Cortex of kidney (tissue), 1 donor: ENCODE results near the gene GOLGA3.
"Not testable (repeated sequence)": the region's sequence is repeated elsewhere in the genome, so short reads cannot be mapped to it uniquely, and the experiment has no call there.

Experiments used
- DNase-seq: peaks from one replicate; lab custom pipeline; 2025; lab: John Stamatoyannopoulos, UW

Gene GOLGA3

DNA sequence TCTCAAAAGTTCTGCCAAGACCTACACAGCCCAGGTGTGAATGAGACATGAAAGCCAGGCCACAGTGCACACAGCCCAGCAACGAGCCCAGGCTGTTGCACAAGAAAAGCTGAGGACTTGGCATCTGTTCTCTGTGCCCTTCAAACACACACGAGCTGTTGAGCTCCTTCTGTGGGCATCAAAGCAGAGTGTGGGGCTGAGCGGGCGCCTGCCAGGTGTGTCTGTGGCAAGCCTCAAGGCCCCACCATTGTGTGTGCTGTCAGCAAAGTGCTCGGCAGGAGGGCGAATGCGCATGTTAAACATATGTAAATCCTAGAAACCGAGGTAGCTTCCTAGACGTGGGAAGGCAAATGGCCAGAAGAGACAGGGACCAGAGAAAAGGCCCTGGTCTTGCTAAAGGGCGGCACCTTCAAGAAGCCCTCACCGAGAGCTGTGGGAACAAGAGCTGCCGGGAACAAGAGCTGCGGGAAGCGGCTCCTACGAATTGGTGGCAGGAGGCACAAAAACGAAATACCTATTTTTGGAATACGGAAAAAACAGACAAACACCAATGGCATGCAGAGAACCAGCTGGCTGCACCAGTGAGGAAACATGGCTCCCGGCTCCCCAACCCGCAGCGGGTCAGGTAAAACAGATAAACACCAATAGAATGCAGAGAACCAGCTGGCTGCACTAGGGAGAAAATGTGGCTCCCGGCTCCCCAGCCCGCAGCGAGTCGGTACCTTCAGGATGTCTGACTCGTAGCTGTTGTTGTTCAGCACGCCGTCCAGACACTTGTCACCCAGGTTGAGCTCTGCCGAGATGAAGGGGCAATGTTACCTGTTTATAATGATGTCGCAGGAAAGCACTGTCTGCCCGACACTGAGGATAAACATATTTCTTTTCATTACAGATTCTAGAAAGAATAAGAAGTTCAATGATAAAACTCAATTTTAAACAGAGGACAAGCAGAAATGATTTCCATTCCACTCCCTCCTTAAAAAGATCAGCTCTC lies 19.0 kb upstream of the GOLGA3 start:
- DNase-seq, result no peak

DNA sequence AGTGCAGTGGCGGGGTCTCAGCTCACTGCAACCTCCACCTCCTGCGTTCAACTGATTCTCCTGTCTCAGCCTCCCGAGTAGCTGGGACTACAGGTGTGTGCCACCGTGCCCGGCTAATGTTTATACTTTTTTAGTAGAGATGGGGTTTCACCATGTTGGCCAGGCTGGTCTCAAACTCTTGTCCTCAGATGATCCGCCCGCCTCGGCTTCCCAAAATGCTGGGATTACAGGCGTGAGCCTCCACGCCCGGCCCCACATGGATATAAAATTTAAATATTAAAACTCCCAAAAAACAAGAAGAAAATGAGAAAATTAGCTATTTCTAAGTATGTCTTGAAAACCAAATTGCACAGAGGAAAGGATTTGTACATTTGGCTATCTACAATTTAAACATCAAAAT lies 16.0 kb upstream of the GOLGA3 start:
- DNase-seq, result not testable (repeated sequence)

GRCh38 chr12:132842449-132843045 lies 13.9 kb upstream of the GOLGA3 start:
- DNase-seq, result no peak

DNA sequence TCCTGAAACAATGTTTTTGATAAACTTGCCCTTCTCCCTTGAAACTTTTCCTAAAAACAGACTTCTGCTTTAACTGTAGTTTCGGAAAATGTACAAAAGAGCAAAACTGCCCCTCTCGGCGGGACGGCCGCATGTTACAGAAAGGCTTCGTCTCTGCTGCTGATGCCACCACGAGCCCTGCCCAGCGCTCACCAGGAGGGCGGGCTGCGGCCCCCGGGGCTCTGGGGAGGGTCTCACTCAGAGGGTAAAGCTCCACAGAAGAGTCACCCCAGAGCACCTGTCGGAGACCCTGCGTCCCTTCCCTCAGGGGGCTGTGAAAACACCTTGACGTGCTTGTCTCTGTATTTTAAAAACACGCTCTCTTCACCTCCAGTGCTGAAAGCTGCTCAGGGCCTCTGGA lies 12.5 kb upstream of the GOLGA3 start:
- DNase-seq, result no peak

DNA sequence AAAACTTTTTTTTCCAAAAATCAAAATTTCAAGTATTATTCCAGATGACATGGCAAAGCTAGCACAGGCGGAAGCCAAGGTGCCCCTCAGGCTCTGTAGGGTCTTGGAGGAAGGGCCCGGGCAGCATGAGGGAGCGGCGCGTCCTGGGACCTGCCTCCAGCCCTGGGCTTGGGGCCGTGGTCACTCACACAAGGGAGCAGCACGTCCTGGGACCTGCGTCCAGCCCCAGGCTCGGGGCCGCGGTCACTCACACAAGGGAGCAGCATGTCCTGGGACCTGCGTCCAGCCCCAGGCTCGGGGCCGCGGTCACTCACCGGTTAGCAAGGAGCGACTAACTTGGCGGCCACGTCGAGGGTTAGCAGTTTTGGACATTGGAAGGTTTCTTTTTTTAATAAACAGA lies 11.9 kb upstream of the GOLGA3 start:
- no peak for DNase-seq

DNA sequence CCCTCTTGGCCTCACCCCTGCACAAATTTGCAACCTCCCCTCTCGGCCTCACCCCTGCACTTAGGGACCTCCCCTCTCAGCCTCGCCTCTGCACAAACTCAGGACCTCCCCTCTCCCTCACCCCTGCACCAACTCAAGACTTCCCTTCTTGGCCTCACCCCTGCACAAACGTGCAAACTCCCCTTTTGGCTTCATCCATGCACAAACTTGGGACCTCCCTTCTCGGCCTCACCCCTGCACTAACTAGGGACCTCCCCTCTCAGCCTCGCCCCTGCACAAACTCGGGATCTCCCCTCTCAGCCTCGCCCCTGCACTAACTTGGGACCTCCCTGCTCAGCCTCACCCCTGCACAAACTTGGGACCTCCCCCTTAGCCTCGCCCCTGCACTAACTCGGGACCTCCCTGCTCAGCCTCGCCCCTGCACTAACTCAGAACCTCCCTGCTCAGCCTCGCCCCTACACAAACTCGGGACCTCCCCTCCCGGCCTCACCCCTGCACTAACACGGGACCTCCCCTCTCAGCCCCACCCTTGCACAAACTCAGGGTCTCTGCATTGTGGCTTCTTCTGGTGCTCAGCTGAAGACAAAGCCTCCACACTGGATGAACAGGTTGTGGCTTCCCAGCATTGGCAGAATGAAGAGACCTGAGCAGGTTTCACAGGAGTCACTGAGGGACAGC lies 11.0 kb upstream of the GOLGA3 start:
- no peak for DNase-seq

GRCh38 chr12:132838410-132839080 lies 9.9 kb upstream of the GOLGA3 start:
- no peak for DNase-seq

- no peak for DNase-seq
These were observed 9.2 kb upstream of the GOLGA3 start for GRCh38 chr12:132837693-132838409.

DNA sequence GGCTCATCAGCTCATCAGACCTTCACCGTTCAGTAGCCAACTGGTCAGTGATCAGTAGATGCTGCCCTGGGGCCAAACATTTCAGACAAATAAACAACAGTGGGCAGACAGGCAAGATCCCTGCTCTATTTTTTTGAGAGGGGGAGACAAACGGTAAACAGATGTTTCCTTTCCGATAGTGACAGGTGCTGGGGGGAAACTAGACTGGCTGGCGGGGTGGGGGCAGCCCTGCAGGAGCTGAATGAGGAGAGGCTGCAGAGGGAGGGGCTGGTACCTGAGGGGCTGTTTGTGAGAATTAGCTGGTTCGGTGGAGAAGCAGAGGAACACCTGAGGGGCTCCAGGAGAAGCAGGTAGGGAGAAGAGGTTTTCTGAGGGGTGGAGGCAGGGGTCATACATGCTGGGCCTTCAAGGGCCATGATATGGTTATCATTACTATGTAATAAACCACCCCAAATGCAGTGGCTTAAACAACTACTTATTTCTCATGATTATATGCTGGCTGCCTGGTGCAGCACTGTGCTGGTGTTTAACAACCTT lies 8.2 kb upstream of the GOLGA3 start:
- DNase-seq, result no peak

- DNase-seq, result not testable (repeated sequence)
These were observed 7.6 kb upstream of the GOLGA3 start for GRCh38 chr12:132836230-132836629.

- DNase-seq, result no peak
These were observed 6.7 kb upstream of the GOLGA3 start for GRCh38 chr12:132835076-132836025.

GRCh38 chr12:132834181-132834711 lies 5.6 kb upstream of the GOLGA3 start:
- DNase-seq, result no peak

DNA sequence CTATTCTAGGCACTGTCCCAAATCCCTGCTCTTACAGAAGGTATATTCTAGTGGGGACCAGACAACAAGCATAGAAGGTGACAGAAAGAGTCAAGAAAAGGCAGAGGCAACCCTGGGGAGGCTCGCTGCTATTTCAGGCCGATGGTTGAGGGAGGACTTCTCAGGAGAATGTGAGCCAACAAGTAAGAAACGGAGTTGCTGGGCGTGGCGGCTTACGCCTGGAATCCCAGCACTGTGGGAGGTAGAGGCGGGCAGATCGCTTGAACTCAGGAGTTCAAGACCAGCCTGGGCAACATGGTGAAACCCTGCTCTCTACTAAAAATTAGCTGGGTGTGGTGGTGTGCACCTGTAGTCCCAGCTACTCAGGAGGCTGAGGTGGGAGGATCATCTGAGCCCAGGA lies 4.7 kb upstream of the GOLGA3 start:
- no peak for DNase-seq

GRCh38 chr12:132831771-132832170 lies 3.1 kb upstream of the GOLGA3 start:
- DNase-seq, result no peak

DNA sequence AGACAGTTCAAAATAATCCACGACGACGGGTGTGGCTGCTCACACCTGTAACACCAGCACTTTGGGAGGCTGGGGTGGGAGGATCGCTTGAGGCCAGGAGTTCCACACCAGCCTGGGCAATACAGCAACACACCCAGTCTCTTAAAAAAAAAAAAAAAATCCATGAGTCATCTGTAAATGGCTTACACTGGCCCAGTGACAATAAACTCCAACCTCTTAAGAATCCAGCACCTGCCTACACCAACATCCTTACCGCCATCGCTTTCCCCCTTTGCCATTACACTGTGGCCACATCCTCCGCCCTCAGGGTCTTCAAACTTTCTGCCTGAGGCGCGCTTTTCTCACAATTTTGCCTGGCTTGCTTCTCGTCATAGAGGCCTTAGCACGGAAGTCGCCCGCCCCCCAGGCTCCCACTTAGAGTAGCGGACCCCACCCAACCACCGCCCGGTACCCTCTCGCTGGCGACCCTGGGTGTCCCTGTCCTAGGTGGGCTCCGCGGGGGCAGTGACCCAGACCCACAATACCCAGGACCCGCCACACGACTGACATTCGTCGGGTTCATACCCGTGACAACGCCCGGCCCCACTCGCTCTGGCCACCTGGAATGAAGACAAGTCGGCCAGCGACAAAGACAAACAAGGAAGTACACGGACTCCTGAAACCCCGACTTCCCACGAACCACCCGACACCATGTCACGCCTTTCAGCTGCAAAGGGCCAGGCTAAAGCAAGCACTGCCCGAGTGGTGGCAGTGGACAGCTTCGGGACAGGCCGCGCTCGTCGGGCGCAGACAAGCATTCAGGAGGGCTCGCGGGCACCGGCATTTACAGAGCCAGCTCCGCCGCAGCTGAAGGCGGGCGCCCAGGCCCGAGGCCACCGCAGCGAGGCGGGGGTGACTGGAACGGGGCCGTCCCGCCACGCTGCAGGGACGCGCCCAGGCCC lies 636 bp downstream of the GOLGA3 start:
- no peak for DNase-seq

GRCh38 chr12:132825861-132826260 lies 2.8 kb downstream of the GOLGA3 start:
- no peak for DNase-seq

DNA sequence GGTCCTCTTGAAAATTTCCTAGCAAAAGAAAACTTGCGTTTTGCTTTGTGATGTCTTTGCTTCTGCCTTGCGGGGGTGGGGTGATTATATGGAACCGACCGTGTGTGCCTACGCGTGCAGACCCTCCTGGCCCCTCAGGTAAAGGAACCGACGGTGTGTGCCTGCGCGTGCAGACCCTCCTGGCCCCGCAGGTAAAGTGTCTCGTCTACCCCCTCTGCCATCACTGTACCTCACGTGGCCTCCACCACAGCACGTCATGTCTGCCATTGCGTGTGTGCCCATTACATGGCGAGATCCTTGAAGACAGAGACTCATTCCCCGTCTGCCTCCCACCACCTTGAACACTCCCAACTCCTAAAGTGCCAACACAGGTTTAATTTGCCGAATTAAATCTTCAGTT lies 3.6 kb downstream of the GOLGA3 start:
- DNase-seq, result no peak

GRCh38 chr12:132824053-132824452 lies 4.6 kb downstream of the GOLGA3 start:
- no peak for DNase-seq

DNA sequence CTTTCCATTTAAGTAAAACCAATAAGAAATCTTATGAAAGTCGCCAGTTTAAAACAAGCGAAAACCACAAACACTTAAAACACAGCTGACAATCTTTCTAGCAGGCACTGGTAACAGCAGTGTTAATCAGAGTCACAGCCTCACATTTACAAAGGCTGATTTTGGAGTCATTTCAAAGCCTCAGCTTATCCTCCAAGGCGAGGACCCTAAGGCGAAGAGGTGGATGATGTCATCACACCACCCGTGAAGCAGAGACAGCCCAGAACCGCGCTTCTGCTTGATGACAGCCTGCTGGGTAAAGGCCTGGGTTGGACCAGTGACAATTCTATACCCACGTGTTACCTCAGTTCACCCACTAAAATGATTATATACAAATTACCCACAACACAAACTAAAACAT lies 10.1 kb downstream of the GOLGA3 start:
- DNase-seq, result no peak
